BLaER1 (cell line): ENCODE measurements around the gene FAM184B.

ENCODE experiments used
- H3K27ac ChIP-seq: shearing (Covaris generic); formaldehyde crosslinking; 2 replicates; pipeline ENCODE4 v1.8.1; 2022
- H3K27me3 ChIP-seq: shearing (Covaris generic); formaldehyde crosslinking; 2 replicates; pipeline ENCODE4 v1.8.1; 2022
- H3K36me3 ChIP-seq: shearing (Covaris generic); formaldehyde crosslinking; 2 replicates; pipeline ENCODE4 v1.8.1; 2022
- H3K4me1 ChIP-seq: shearing (Covaris generic); formaldehyde crosslinking; 2 replicates; pipeline ENCODE4 v1.8.1; 2022
- H3K4me2 ChIP-seq: shearing (Covaris generic); formaldehyde crosslinking; 2 replicates; pipeline ENCODE4 v1.8.1; 2022
- H3K4me3 ChIP-seq: shearing (Covaris generic); formaldehyde crosslinking; 2 replicates; pipeline ENCODE4 v1.8.1; 2022
- H3K9ac ChIP-seq: shearing (Covaris generic); formaldehyde crosslinking; 2 replicates; pipeline ENCODE4 v1.8.1; 2022
- H3K9me3 ChIP-seq: shearing (Covaris generic); formaldehyde crosslinking; 2 replicates; pipeline ENCODE4 v1.8.1; 2022
- H4K20me1 ChIP-seq: shearing (Covaris generic); formaldehyde crosslinking; 2 replicates; pipeline ENCODE4 v1.8.1; 2022
- Cebpa-rat ChIP-seq: shearing (Covaris generic); IDR thresholded peaks from 2 replicates; pipeline ENCODE4 v1.8.1; 2022

Gene FAM184B

GRCh38 chr4:17762726-17763125 is 18.7 kb downstream of the FAM184B start:
- H4K20me1 ChIP-seq = no peaks in the 10 kb centered on the region
- TF ChIP-seq Cebpa-rat = no peak
- no peaks in the 10 kb centered on the region for H3K36me3 ChIP-seq
- peaks cover 17% of the 10 kb centered on the region for H3K9me3 ChIP-seq
- H3K4me1 ChIP-seq = no peaks in the 10 kb centered on the region
- H3K4me2 ChIP-seq = no peak overlapping the region
- H3K9ac ChIP-seq = no peak overlapping the region
- H3K27ac ChIP-seq = no peak overlapping the region
- no peak overlapping the region for H3K4me3 ChIP-seq
- no peaks in the 10 kb centered on the region for H3K27me3 ChIP-seq

DNA sequence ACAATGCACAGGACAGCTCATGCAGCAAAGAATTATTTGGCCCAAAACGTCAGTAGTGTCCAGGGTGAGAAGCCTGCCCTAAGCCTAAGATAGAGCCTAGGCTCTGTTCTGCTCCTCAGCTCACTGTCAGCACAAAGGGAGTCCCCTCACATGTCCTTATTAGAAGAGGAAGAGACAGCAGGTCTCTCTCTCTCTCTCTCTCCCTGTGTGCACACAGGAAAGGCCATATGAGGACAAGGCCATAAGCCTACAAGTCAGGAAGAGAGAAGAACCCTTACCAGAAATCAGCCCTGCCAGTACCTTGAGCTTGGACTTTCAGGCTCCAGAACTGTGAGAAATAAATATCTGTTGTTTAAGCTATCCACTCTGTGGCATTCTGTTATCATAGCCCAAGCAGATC is 20.4 kb downstream of the FAM184B start:
- H3K36me3 ChIP-seq = no peaks in the 10 kb centered on the region
- no peak for TF ChIP-seq Cebpa-rat
- peaks cover 5% of the 10 kb centered on the region for H3K9me3 ChIP-seq
- H3K4me3 ChIP-seq = no peak overlapping the region
- no peak overlapping the region for H3K9ac ChIP-seq
- no peak overlapping the region for H3K27ac ChIP-seq
- no peaks in the 10 kb centered on the region for H3K27me3 ChIP-seq
- no peaks in the 10 kb centered on the region for H3K4me1 ChIP-seq
- H3K4me2 ChIP-seq = no peak overlapping the region
- H4K20me1 ChIP-seq = no peaks in the 10 kb centered on the region

- Histone ChIP-seq H3K9ac (no peak overlapping the region), H3K4me1 (no peaks in the 10 kb centered on the region), H3K4me3 (no peak overlapping the region), H3K27me3 (no peaks in the 10 kb centered on the region), H3K4me2 (no peak overlapping the region), H3K36me3 (no peaks in the 10 kb centered on the region), H3K27ac (no peak overlapping the region), H4K20me1 (no peaks in the 10 kb centered on the region), H3K9me3 (peaks cover under 1% of the 10 kb centered on the region)
- no peak for TF ChIP-seq Cebpa-rat
Measured at GRCh38 chr4:17760626-17761025, 20.8 kb downstream of the FAM184B start.

DNA sequence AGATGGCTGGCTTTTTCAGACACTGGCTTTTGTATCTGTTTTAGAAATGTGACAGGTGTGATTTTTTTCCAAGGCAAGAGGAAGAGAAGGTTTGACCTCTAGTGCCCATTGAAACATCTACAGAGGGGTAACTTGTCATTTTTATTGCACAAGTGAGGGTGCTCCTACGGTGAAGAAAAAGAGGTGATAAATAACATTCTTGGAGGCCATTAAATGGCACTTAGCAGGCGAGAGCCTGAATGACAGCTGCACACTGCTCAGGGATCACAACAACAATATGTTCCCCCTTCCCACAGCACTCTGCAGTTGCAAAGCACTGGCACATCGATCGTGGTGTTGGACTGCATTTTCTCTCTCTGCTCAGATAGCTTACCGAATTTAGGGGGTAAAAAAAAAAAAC is 22.9 kb downstream of the FAM184B start:
- Histone ChIP-seq H3K36me3 (no peaks in the 10 kb centered on the region), H4K20me1 (no peaks in the 10 kb centered on the region), H3K4me3 (no peak overlapping the region), H3K4me1 (no peaks in the 10 kb centered on the region), H3K27me3 (no peaks in the 10 kb centered on the region), H3K4me2 (no peak overlapping the region), H3K9ac (no peak overlapping the region), H3K27ac (no peak overlapping the region), H3K9me3 (no peaks in the 10 kb centered on the region)
- TF ChIP-seq Cebpa-rat = no peak

GRCh38 chr4:17757621-17758020 is 23.8 kb downstream of the FAM184B start:
- Histone ChIP-seq H3K4me3 (no peak overlapping the region), H3K9me3 (no peaks in the 10 kb centered on the region), H3K27ac (no peak overlapping the region), H3K27me3 (no peaks in the 10 kb centered on the region), H3K9ac (no peak overlapping the region), H3K36me3 (no peaks in the 10 kb centered on the region), H3K4me2 (no peak overlapping the region), H4K20me1 (no peaks in the 10 kb centered on the region), H3K4me1 (no peaks in the 10 kb centered on the region)
- no peak for TF ChIP-seq Cebpa-rat

DNA sequence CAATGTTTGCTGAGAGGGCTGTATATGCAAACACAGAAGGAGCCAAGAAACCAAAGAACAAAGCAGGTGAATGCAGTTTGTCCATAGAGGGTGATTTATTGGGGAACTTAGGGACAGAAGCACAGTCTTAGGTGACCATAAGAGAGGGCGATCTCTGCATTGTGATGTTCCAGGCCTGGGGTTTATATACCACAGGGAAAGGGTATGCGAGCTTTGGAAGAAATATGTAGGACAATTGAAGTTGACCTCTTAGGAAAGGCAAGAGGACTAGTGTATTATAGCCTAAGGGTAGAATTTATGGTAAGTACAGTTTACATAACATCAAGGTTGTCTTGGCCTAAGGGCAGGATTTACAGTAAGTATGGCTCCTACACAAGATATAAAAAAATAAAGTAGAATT is 27.8 kb downstream of the FAM184B start:
- no peaks in the 10 kb centered on the region for H3K36me3 ChIP-seq
- no peak overlapping the region for H3K27ac ChIP-seq
- no peaks in the 10 kb centered on the region for H4K20me1 ChIP-seq
- H3K4me1 ChIP-seq = no peaks in the 10 kb centered on the region
- H3K27me3 ChIP-seq = no peaks in the 10 kb centered on the region
- H3K9ac ChIP-seq = no peak overlapping the region
- no peak overlapping the region for H3K4me2 ChIP-seq
- H3K9me3 ChIP-seq = no peaks in the 10 kb centered on the region
- no peak for TF ChIP-seq Cebpa-rat
- no peak overlapping the region for H3K4me3 ChIP-seq

GRCh38 chr4:17740702-17741101 is 40.7 kb downstream of the FAM184B start:
- Histone ChIP-seq H3K36me3 (no peaks in the 10 kb centered on the region), H3K4me3 (no peak overlapping the region), H3K9ac (no peak overlapping the region), H4K20me1 (no peaks in the 10 kb centered on the region), H3K4me2 (no peak overlapping the region), H3K9me3 (no peaks in the 10 kb centered on the region; the same call in 1 of the 2 replicates), H3K4me1 (peaks cover 10% of the 10 kb centered on the region), H3K27me3 (no peaks in the 10 kb centered on the region), H3K27ac (no peak overlapping the region)
- TF ChIP-seq Cebpa-rat = no peak

- H3K36me3 ChIP-seq = no peaks in the 10 kb centered on the region
- TF ChIP-seq Cebpa-rat = no peak
- H3K9ac ChIP-seq = no peak overlapping the region
- no peak overlapping the region for H3K27ac ChIP-seq
- no peaks in the 10 kb centered on the region for H4K20me1 ChIP-seq
- no peak overlapping the region for H3K4me3 ChIP-seq
- H3K27me3 ChIP-seq = no peaks in the 10 kb centered on the region
- no peak overlapping the region for H3K4me2 ChIP-seq
- no peaks in the 10 kb centered on the region for H3K9me3 ChIP-seq
- no peaks in the 10 kb centered on the region for H3K4me1 ChIP-seq
Measured at GRCh38 chr4:17736484-17736883, 44.9 kb downstream of the FAM184B start.

- H3K9me3 ChIP-seq = peaks cover 13% of the 10 kb centered on the region; the same call in 1 of the 2 replicates
- H3K4me3 ChIP-seq = no peak overlapping the region
- no peaks in the 10 kb centered on the region for H4K20me1 ChIP-seq
- H3K9ac ChIP-seq = no peak overlapping the region
- no peaks in the 10 kb centered on the region for H3K36me3 ChIP-seq
- peaks cover 2% of the 10 kb centered on the region for H3K4me1 ChIP-seq
- no peaks in the 10 kb centered on the region for H3K27me3 ChIP-seq
- no peak for TF ChIP-seq Cebpa-rat
- no peak overlapping the region for H3K27ac ChIP-seq
- H3K4me2 ChIP-seq = no peak overlapping the region
Measured at GRCh38 chr4:17726911-17727310, 54.5 kb downstream of the FAM184B start.

GRCh38 chr4:17723648-17724047 is 57.8 kb downstream of the FAM184B start:
- TF ChIP-seq Cebpa-rat = no peak
- no peaks in the 10 kb centered on the region for H4K20me1 ChIP-seq
- H3K27me3 ChIP-seq = no peaks in the 10 kb centered on the region
- no peak overlapping the region for H3K9ac ChIP-seq
- H3K4me3 ChIP-seq = no peak overlapping the region
- H3K4me2 ChIP-seq = no peak overlapping the region
- H3K36me3 ChIP-seq = no peaks in the 10 kb centered on the region
- peaks cover 9% of the 10 kb centered on the region for H3K4me1 ChIP-seq
- no peak overlapping the region for H3K27ac ChIP-seq
- H3K9me3 ChIP-seq = peaks cover 13% of the 10 kb centered on the region; the same call in 1 of the 2 replicates

DNA sequence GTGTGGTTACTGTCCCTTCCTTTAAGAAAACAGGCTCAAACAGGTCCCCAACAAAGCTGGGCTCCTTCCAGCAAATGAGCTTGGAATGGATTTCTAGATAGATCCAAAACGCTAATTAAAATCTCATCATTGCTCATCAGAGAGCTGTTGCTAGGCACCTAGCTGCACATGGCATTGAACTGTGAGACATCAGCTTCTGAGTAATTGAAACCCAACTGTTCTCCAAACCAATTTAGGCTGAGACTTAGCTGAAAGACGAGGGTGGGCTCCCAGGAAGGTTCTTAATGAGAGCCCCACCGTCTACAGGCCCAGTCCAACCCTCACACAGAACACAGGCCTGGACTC is 59.1 kb downstream of the FAM184B start:
- no peak overlapping the region for H3K27ac ChIP-seq
- no peak overlapping the region for H3K4me3 ChIP-seq
- H3K9ac ChIP-seq = no peak overlapping the region
- H3K4me2 ChIP-seq = no peak overlapping the region
- H3K4me1 ChIP-seq = peaks cover 9% of the 10 kb centered on the region
- H3K36me3 ChIP-seq = no peaks in the 10 kb centered on the region
- no peak for TF ChIP-seq Cebpa-rat
- no peaks in the 10 kb centered on the region for H3K9me3 ChIP-seq
- H3K27me3 ChIP-seq = no peaks in the 10 kb centered on the region
- H4K20me1 ChIP-seq = no peaks in the 10 kb centered on the region
